ENCODE measurements around the gene KDM3B.
"Not testable (repeated sequence)": the region's sequence is repeated elsewhere in the genome, so short reads cannot be mapped to it uniquely, and the experiment has no call there.

KDM3B gene

GRCh38 chr5:138461343-138462125, 109.0 kb downstream of the KDM3B start:
- peak; percentile 59 for DNase-seq (ENCODE audit: low read depth)
- no peak overlapping the region for H3K4me3 ChIP-seq (ENCODE audit: low read depth, low read length)

- DNase-seq (ENCODE audit: low read depth), result no peak
Observed at GRCh38 chr5:138463419-138464007, 111.0 kb downstream of the KDM3B start.

GRCh38 chr5:138464008-138464387, 111.5 kb downstream of the KDM3B start:
- peak overlapping the region; percentile 76 for H3K4me3 ChIP-seq (ENCODE audit: low read depth, low read length)
- DNase-seq (ENCODE audit: low read depth), result peak; percentile 87

More at GRCh38 chr5:138463419-138464007, 111.0 kb downstream of the KDM3B start:
- H3K4me3 ChIP-seq (ENCODE audit: low read depth, low read length), result peak overlapping the region; percentile 76

GRCh38 chr5:138464388-138465260, 112.1 kb downstream of the KDM3B start:
- peak; percentile 96 for DNase-seq (ENCODE audit: low read depth)

GRCh38 chr5:138465261-138466124, 113.0 kb downstream of the KDM3B start, which contains the start of gene EGR1:
Gene EGR1 (plus strand): TSS chr5:138465479. CDS start chr5:138465762, 283 bp downstream.
- H3K4me3 ChIP-seq (ENCODE audit: low read depth, low read length), result peak within 1 kb of the TSS; percentile 76
- DNase-seq (ENCODE audit: low read depth), result peak; percentile 88

More at GRCh38 chr5:138464388-138465260, 112.1 kb downstream of the KDM3B start:
- peak overlapping the region; percentile 76 for H3K4me3 ChIP-seq (ENCODE audit: low read depth, low read length)

- no peak for DNase-seq (ENCODE audit: low read depth)
- peak overlapping the region; percentile 76 for H3K4me3 ChIP-seq (ENCODE audit: low read depth, low read length)
Observed at GRCh38 chr5:138466125-138466899, 113.8 kb downstream of the KDM3B start.

GRCh38 chr5:138466900-138467710, 114.6 kb downstream of the KDM3B start:
- no peak for DNase-seq (ENCODE audit: low read depth)
- H3K4me3 ChIP-seq (ENCODE audit: low read depth, low read length), result peak overlapping the region; percentile 76

- DNase-seq (ENCODE audit: low read depth), result no peak
- peak overlapping the region; percentile 76 for H3K4me3 ChIP-seq (ENCODE audit: low read depth, low read length)
Observed at GRCh38 chr5:138467711-138468132, 115.2 kb downstream of the KDM3B start.

GRCh38 chr5:138468133-138468965, 115.9 kb downstream of the KDM3B start:
- peak overlapping the region; percentile 76 for H3K4me3 ChIP-seq (ENCODE audit: low read depth, low read length)

GRCh38 chr5:138468966-138469539, 116.6 kb downstream of the KDM3B start:
- no peak for DNase-seq (ENCODE audit: low read depth)
- no peak overlapping the region for H3K4me3 ChIP-seq (ENCODE audit: low read depth, low read length)

More at GRCh38 chr5:138468133-138468965, 115.9 kb downstream of the KDM3B start:
- no peak for DNase-seq (ENCODE audit: low read depth)

- DNase-seq (ENCODE audit: low read depth), result peak; percentile 80
- H3K4me3 ChIP-seq (ENCODE audit: low read depth, low read length), result no peak overlapping the region
Observed at GRCh38 chr5:138469540-138470321, 117.2 kb downstream of the KDM3B start.

GRCh38 chr5:138470322-138471051, 118.0 kb downstream of the KDM3B start:
- no peak overlapping the region for H3K4me3 ChIP-seq (ENCODE audit: low read depth, low read length)
- no peak for DNase-seq (ENCODE audit: low read depth)

- H3K4me3 ChIP-seq (ENCODE audit: low read depth, low read length), result no peak overlapping the region
- DNase-seq (ENCODE audit: low read depth), result no peak
Observed at GRCh38 chr5:138471052-138471361, 118.5 kb downstream of the KDM3B start.

- no peak overlapping the region for H3K4me3 ChIP-seq (ENCODE audit: low read depth, low read length)
- DNase-seq (ENCODE audit: low read depth), result no peak
Observed at GRCh38 chr5:138472353-138472752, 119.9 kb downstream of the KDM3B start.

- H3K4me3 ChIP-seq (ENCODE audit: low read depth, low read length); DNase-seq (ENCODE audit: low read depth): not testable (repeated sequence)
Observed at GRCh38 chr5:138473151-138473550, 120.7 kb downstream of the KDM3B start.
